GM19397 (cell line): ENCODE results near the gene FAIM2.
"Not testable (repeated sequence)": the region's sequence is repeated elsewhere in the genome, so short reads cannot be mapped to it uniquely, and the experiment has no call there.

Experiments used
- ATAC-seq: cut with Tn5 transposase; IDR thresholded peaks from one replicate; pipeline ENCODE4 v1.9.1; 2021; ENCODE audit warnings: mild to moderate bottlenecking, moderate library complexity; ENCODE audit not compliant: unreplicated experiment

FAIM2 gene

DNA sequence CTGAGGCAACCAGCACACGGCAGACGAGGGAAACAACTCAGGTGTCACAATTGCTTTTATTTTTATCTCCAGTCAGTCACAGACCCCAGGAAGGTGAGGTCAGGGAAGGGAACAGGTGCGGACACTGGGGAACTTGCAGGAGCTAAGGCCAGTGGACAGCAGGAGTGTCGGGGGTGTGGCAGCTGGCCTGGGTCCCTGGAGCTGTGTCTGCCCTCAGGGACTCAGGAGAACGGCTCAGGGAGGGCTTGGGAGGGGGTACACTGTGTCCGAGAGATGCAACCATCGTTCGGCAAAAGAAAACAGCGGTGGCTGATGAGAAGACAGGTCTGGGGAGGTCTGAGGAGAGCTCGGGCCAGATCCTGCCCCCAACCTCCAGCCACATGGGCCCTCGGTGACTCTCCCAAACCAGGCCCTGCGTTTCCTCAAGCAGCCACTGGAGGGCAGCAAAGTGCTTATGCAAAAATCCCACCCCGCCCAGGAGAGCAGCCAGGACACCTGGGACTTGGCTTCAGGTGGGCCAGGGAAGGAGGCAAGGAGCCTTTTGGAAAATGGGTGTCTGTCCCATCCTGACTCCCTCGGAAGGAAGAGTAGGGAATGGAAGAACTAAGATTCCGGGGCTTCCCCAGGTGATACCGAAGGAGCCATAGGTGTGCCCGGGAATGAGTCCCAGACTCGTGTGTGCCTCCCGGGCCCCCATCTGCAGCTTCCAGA is 36.7 kb downstream of the FAIM2 start:
- no peak for ATAC-seq

DNA sequence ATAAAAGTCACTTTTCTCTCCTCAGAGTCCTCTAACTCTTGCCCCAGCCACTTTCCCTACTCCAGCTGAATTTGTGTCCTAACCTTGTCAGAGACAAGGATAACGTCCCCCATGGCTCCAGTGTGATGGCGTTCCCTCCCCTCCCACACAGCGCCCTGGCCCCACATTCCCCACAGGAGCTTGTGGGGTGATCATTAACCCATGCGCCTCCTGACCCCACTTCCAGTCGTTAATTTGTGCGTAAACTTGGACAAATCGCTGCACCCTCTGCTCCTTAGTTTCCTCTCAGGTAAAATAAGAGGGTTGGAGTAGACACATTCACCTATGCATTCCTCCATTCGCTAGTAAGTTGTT is 37.9 kb downstream of the FAIM2 start:
- ATAC-seq: no peak

DNA sequence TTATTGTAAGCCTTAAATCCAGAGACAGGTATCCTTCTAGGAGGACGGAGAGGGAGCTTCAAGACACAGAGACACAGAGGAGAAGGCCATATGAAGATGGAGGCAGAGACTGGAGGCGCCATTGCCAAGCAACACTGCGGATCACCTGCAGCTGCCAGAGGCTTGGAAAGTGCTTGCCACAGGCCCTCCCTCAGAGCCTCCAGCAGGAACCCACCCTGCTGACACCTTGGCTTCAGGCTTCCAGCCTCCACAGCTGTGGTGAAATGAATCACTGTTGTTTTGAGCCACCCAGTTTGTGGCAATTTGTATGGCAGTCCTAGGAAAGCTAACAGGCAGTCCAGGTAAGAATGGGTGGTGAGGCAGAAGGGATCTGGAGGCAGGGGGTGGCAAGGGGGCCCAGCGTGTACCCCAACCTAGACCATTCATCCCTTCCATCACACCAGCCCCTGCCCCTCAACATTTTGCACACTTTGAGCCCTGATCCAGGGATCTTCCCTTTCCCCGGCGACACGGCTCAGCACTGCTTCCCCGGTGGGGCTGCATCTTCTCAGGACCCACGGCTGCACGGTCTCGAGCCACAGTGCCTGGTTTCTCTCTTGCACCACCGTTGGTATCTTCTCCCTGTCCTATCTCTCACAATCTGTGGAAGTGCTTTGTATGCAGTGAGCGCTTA is 38.5 kb downstream of the FAIM2 start:
- ATAC-seq: no peak

DNA sequence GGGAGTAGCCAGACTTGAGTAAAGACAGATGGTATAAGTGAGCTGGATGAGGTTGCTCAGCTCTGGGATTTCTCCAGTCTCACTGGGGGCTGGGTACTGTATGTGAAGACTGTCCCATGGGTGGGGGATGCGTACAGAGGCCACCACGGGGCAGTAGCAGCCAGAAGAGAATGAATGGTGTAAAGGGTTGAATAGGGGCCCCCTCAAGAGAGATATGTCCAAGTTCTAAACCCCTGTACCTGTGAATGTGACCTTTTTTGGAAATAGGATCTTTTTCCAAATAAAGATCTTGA is 39.0 kb downstream of the FAIM2 start:
- ATAC-seq: no peak

DNA sequence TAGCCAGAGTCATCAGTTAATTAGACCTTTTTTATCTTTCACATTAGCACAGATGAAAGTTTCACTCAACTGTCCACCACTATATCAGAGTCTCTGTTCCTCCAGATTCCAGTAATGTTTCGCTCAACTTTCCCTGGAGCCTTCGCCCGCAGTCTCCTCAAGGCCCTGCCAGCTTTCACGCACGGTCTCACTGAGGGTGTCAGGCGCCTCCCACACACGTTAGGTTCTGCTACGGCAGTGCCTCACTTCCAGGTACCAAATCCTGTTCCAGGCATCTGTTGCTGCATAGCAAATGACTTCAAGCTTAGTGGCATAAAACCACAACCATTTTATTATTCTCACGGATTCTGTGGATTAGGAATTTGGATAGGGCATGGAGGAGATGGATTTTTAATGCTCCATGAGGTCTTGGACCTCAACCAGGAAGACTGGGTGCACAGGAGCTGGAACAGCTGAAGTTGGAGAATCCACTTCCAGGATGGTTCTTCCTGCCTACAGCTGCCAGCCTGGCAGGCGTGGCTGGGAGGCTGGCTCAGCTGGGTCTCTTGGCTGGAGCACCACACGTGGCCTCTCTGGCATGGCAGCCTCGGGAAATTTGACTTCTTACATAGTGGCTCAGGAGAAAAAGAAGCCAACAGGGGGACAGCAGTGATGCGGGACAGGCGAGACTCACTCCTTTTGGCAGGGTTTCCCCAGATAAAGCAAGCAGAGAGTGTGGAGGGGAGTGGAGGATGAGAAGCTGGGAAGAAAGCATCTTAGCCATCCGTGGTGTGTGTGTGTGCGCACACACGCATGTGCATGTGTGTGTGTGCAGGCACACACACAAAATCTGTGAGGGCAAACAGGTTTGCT is 39.5 kb downstream of the FAIM2 start:
- ATAC-seq: no peak

DNA sequence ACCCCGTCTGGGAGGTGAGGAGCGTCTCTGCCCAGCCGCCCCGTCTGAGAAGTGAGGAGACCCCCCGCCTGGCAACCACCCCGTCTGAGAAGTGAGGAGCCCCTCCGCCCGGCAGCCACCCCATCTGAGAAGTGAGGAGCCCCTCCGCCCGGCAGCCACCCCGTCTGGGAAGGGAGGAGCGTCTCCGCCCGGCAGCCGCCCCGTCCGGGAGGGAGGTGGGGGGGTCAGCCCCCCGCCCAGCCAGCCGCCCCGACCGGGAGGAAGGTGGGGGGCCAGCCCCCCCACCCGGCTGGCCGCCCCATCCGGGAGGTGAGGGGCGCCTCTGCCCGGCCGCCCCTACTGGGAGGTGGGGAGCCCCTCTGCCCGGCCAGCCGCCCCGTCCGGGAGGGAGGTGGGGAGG is 42.8 kb downstream of the FAIM2 start:
- not testable (repeated sequence) for ATAC-seq

DNA sequence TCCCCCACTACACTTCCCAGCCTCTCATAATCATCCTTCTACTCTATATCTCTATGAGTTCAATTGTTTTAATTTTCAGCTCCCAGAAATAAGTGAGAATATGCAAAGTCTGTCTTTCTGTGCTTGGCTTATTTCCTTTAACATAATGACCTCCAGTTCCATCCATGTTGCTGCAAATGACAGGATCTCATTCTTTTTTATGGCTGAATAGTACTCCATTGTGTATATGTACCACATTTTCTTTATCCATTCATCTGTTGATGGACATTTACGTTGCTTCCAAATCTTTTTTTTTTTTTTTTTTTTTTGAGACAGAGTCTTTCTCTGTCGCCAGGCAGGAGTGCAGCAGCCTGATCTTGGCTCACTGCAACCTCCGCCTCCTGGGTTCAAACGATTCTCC is 47.8 kb downstream of the FAIM2 start:
- ATAC-seq: not testable (repeated sequence)

DNA sequence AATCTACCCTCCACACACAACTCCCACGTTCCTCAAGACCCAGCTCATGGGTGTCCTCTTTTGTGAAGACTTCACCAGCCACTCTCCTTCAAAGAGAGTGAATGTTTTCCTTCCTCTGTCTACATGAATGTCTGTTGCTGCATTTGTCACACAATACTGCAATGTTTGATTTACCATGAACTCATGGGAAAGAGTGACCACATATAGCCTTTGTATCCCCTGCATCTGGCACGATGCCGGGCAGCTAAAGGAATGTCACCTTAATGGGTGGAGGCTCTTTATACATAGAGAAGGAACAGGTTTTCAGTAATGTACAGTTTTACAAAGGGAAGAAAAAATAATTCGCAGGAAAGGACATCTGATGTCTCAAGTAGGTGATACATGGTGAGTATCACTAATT is 48.7 kb downstream of the FAIM2 start:
- no peak for ATAC-seq

DNA sequence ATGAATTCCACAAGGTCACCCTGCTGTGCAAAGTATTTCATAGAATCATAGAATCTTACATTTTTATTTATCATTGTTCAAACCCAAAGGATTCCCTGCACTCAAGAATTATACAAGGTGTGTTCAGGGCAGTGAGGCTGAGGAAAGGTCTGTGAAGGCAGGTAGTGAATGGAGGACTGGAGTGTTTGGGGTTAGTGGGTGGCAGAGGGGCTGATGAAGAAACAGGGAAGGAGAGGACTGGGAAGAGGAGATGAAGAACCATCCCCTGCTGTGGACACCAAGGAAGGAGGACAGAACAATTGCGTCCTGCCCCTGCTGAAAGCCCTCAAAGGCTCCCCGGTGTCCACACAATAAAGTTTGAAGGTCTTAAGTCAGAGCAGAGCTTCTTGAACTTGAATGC is 50.0 kb downstream of the FAIM2 start:
- ATAC-seq: no peak

DNA sequence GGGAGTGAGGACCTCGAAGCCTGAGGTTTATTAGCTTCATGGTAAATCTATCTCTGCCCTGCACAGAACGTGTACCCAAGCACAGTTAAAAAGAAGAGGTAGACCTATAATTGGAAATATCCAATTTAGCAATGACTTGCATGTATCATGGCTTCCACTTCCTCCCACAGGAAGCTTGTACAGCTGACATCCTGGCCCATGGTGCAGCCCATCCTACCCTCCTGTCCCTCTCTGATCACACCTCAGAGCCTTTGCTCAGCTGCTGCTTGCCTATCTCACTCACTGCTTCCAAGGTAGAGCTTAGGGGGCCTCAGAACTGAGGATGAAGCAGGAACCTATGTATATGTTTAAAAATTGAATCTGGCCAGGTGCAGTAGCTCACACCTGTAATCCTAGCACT is 56.5 kb downstream of the FAIM2 start:
- ATAC-seq: no peak

DNA sequence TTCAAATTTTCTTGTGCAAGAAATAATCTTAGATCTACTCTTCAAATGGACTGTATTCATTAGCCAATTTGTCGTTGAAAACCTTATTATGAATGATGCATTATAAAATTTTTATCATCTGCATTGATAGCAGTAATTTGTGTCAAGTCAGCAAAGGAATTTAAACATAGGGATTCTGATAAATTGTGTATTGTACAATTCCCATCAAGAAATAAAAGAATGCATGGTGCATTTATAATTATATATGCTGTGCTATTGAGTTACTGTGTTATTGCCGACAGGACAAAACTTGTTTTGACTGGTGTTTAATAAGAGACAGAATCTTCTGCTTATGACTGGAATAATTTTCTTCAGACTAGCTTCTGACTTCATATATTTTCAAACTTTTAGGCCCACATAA is 57.7 kb downstream of the FAIM2 start:
- ATAC-seq: no peak

DNA sequence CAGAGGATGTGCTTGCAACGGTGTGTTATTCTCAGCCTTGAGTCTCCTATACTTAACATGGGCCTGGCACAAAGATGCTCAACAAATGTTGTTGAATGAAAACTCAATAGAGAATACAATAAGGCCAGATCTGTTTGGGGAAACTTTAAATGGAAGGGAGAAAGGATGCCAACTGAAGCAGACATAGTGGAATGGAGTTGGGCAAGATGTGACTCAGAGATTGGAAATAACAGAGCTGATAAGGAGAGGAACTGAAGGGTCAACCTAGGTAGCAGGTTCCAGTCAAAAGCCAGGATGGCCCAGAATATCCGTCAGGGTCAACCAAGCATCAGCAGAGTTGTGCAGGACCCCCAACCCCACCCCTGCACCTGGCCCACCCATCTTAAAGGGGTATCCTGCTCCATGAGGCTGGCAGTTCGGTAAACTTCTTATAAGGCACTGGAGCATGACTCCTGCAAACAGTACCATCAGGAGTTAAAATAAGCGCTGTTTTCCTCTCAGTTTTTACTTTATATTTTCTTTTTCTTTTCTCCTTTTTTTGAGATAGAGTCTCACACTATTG is 59.7 kb downstream of the FAIM2 start:
- ATAC-seq: no peak

DNA sequence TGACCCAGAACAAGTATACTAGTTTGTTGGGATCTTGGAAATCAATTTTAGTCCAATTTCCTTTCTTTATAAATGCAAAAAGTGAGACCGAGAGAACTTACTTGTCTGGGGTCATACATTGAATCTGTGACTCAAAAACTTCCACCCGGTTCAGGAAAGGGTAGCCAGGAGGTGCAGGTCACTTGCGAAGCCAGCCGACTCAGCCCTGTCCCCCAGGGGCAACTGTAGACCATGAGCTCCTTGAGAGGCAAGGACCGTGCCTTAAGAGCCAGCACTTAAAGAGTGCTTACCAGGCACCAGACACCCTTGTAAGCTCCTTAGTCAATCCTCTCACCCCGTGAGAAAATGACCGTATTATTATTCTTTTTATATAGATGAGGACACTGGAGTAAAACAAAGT is 60.3 kb downstream of the FAIM2 start:
- ATAC-seq: no peak

DNA sequence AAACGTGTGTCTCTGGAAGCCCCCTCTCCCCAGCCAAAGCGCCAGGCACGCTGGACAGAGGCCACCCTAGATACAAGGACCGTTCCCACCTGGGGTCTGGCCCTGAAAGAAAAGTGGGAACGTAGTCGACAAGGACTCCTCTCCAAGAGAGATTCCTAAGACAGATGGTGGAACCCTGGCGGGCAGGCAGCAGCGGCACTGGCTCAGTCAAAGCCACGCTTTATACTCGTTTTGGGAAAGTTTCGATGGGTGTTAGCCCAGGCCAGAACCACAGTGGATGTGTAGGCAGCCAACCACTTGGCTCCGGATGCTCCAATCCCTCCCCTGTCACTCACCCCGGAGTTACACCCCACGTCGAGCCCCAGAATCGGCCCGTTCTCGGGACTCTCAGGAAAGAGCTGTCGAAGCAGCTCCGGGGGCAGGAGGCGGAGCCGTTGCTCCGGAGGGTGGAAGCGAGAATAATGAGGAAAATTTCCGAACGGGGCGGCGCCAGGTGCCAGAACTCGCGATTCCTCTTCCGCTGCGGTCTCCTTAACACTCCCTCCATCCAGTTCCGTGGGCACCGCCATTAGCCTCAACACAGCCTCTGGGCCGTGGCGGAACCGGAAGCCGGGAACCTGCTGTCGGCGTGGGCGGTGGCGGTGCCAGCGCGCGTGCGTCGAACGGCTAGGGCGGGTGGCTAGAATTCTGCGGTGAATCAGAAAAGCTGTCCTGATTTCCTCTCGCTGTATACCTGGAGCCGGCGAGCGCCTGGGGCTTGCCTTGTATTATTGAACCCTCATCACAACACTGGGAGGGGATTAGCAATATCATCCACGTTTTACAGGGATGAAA is 61.0 kb downstream of the FAIM2 start, which contains the start of gene BCDIN3D:
Gene BCDIN3D, minus strand, starts transcription at position 588 of the 834 bp plus-strand sequence. Its CDS starts 19 bp downstream, at position 569.
- peak; percentile 85 for ATAC-seq

DNA sequence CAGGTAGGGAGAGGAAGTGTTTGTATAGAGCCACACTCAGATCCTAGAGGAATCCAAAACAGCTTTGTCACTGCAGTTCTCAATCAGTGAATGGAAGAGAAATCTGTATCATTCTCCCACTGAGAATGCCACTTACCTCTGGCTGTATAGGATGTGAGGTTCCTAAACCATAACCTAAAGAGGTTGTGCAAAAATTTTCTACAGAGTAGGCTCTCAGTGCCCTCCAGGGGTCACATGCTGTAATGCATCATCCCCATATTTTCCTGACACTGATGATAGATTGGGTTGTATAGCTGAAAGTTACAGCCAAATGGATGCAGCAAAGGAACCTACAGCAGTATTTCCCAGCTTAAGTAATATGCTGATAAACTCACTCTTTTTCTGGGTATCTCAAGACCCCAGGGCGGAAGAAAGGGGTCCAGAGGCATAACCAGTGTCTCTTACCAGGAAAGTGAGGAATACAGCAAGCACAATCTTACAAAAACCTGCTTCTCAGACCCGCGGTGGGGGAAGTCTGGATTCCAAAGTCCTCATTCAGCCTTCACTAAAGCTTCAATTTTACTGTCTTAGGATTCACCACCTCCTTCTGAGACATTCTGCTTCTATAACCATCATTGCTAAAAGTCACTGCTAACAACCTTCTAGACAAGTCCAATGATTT is 64.6 kb downstream of the FAIM2 start:
- no peak for ATAC-seq

DNA sequence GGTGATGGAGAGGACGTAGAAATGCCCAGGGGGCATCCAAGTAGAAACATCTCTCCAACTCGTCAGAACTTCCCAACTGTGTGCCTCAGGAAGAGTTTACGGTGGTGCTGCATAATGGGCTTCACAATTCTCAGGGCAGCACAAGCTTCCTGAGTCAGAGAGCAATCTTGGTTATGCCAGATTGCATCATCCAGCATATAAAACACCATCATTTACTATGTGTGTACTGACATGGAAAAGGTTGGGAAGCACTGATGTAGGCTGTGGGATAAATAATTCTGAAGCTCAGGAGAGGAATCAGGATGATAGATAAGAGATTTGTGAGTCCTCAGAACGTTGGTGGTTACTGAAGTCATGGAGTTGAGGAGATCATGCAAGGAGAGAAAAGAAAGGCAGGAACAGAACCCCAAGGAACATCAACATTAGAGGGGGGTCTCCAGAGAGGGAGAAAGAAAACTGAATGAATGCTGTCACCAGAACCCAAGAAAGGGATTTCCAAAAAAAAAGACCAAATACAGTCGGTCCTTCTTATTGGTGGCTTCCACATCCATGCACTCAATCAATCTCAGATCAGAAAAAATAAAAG is 70.8 kb downstream of the FAIM2 start:
- ATAC-seq: no peak

DNA sequence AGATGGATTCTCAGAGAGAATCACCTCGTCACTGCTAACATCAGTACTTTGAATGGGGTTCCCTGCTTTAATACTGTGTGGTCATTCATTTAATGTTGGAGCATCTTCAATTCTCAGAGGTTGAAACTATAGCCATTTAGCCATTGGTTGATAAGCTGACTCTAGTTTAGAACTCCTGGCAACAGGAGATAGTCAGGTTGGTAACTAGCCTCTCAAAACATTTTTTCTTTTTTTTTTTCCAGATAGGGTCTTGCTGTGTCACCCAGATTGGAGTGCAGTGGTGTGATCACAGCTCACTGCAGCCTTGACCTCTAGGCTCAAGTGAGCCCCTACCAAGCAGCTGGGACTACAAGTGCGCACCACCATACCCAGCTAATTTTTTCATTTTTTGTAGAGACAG is 72.0 kb downstream of the FAIM2 start:
- no peak for ATAC-seq

DNA sequence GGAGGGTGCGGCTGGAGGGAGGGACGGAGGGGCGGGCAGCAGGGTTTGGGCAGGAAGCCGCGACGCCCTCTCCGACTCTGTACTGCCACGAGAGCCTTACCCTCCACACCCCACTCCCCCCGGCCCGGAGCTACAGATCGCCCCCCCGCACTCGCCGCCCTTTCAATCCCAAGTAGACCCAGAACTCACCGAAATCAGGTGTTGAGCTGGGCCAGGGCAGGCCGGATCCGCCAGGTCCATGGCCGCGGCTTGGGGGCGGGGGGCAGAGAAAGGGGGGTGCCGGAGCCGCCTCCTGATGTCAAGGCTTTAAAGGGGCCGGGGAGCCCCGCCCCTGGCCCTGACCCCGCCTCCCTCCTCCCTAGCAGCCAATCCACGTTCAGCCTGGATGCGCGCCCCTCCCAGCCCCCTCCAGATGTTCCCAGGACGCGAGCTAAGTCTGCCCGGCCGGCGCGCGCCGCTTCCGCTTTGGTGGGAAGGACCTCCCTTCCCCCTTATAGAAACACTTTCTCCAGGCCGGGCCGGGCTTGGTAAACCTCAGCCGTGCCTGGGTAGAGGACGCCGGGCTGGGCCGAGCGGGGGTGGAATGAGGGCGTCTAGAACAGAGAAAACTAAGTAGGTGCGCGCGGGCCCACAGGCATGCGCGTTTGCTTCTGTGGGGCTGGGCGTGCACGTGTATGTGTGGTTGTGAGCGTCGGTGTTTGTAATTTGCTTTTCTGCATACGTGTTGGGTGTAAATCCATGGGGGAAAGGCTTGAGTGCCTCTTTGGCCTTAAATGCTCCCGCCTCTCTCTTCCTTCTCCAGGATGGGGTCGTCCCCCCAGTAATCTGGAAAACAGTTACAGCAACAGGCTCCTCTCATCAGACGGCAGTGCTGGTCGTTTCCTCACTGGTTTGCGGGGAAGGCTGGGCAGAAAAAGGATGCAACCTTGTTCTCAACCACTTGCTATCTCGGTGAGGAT is 75.3 kb downstream of the FAIM2 start, which contains the start of gene NCKAP5L:
Gene NCKAP5L, minus strand, starts transcription at position 281 of the 959 bp plus-strand sequence. CDS start 24,369 bp downstream, outside the sequence.
- peak; percentile 91 for ATAC-seq
